GM19463 (cell line): ENCODE results near the gene PSEN2.

Experiments used
- ATAC-seq: cut with Tn5 transposase; IDR thresholded peaks from one replicate; pipeline ENCODE4 v1.9.1; 2021; ENCODE audit warnings: mild to moderate bottlenecking, moderate library complexity; ENCODE audit not compliant: unreplicated experiment

The PSEN2 gene

GRCh38 chr1:226884966-226885820, 14.8 kb downstream of the PSEN2 start:
- no peak for ATAC-seq

DNA sequence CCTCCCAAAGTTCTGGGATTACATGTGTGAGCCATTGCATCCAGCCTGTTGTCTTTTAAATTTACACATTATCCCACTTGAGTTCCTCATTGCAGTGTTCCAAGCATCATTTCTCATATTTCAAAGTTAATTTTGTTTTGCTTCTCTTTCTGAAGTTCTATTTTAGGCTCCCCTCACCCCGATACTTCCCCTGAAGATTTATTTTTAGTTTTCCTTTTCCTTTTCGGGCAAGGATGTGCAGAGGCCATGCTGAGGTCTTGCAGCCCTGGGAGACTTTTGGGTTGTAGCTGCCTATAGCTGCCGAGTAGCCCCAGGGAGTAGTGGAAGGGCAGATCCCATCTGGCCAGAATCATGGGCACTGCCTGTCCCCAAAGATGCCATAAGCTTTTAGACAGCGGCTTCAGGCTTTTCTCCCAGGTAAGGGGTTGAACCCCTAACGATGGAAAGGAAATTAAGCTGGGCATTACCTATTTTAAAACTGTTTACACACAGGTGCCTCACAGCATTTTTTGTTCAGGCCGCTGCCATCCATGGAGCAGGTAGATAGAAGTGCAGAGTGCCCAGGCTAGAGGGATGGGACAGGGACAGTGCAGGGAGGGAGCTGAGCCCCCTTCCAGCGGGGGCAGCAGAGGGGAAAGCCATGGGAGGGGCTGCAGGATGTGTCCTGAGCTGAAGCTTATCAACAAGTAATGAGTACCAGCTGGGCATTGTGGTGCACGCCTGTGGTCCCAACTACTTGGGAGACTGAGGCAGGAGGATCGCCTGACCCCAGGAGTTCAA, 15.9 kb downstream of the PSEN2 start:
- no peak for ATAC-seq

DNA sequence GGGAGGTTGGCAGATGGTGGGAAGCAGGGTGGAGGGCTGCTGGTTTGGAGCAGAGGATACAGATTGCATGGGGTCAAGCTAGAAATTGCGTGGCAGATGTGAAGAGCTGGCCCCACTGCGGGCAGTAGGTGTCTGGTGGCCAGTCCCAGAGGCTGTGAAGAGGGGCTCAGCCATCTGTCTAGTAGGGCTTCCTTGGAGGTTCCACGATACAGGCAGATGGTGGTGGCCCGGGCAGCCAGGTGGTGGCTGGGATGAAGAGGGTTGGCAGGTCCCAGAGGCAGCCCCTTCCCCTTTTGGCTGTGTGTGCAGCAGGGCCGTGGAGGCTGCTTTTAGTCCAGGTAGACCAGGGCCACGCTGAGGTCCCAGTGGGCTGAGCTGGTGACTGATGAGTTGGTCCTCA, 16.6 kb downstream of the PSEN2 start:
- ATAC-seq, result no peak

DNA sequence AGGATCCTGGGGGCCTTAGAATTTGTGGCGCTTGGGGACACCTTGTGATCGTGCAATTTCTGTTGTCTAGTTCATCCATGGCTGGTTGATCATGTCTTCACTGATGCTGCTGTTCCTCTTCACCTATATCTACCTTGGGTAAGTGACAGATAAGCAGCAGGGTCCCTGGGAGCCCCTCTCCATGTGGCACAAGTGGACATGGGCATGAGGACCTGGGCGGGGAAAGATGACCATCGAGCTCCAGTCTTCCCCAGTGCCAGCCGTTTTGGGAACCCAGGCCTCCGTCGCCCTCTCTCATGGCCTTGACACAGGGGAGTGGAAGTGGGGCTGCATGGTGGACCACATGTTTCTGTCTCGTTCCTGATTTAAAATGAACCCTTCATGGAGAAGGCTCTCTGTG, 17.6 kb downstream of the PSEN2 start:
- ATAC-seq, result no peak

DNA sequence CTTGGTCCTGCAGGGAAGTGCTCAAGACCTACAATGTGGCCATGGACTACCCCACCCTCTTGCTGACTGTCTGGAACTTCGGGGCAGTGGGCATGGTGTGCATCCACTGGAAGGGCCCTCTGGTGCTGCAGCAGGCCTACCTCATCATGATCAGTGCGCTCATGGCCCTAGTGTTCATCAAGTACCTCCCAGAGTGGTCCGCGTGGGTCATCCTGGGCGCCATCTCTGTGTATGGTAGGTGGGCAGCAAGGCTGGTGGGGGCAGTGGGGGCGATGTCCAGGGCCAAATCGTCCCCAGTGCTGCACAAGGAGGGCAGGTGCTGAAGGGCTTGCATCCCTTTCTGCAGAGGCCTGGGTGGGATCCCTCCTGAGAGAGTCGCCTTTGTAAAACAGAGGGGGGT, 18.4 kb downstream of the PSEN2 start:
- no peak for ATAC-seq

GRCh38 chr1:226889616-226890330, 19.4 kb downstream of the PSEN2 start:
- no peak for ATAC-seq

DNA sequence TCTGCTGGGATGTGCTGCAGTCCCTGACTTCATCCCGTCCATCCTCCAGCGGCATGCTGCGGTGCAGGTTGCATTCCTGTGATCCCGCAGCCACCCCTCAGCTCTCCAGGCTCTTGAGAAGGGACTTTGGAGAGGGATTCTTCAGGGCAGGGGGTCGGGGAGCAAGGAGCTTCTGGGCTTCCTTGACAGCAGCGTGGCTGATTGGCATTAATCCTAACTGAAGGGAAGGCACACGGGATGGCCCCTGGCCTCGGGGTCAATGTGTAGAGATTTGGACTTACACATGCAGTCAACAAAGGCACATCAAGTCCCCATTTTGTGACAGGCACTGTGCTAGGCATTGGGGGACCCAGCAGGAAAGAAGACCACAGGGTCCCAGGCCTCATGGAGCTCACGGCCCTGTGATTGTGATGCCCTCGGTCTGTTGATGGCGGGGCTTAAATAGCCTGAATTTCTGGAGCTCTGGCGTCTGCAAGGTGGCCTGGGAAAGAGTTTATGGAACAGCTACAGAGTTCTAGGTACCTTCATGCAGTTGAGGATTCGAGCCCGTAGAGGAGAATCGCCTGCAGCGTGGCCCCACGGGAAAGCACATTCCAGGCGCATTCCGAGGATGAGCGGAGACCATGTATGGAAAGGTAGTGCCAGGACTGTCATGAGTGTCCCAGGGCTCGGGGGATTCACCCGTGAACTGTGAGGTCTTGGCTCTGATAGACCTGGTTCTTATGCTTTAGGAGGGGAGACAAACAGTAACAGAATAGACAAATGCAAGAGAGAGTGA, 20.1 kb downstream of the PSEN2 start:
- no peak for ATAC-seq

- no peak for ATAC-seq
Observed at GRCh38 chr1:226891346-226891745, 20.9 kb downstream of the PSEN2 start.

DNA sequence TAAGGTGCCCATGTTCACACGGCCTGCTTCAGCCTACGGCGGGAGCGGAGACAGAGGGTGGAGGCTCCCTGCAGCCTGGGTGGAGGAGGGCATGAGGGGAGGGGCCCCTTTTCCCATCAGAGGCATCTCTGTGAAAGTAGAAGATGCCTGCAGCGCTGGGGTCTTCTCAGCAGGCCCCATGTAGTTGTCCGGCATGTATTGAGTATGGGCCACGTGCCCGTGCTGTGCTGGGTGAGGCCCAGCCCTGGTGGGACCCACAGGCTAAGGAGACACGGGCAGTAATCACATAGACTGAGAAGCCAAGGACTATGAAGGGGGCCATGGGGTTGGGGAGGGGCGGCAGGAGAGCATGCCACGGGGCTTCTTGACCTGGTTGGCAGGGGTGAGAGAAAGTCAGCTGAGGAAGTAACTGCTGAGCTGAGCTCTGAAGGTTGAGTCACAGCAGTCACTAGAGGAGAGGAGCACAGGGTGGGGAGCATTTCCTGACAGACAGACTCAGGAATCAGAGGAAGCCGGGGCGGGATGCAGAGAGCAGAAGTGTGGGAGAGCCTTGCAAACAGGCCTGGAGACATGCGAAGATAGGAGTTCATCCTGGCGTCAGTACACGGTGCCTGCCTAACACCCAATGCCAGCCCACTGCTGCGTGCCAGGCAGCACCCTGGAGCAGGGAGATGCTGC, 21.6 kb downstream of the PSEN2 start:
- no peak for ATAC-seq

- ATAC-seq, result no peak
Observed at GRCh38 chr1:226892524-226892875, 22.1 kb downstream of the PSEN2 start.

GRCh38 chr1:226893936-226894335, 23.5 kb downstream of the PSEN2 start:
- ATAC-seq, result no peak

DNA sequence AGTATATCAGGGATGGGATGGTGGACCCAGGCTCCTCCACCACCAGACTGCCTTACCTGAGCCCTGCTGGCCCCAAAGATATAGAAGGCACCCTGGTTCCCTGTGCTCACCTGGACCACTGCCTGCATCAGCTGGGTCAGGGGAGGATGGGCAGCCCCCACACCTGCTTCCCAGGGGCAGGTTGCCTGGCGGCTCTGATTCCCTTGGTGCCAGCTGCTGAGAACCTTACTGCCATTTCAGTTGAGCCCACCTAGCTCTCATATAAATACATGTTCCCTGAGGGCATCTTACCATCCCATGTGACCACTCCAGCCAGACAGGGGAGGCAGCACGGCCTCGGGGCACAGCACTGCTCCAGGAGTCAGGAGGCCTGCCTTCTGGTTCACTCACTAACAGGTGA, 24.4 kb downstream of the PSEN2 start:
- ATAC-seq, result no peak

DNA sequence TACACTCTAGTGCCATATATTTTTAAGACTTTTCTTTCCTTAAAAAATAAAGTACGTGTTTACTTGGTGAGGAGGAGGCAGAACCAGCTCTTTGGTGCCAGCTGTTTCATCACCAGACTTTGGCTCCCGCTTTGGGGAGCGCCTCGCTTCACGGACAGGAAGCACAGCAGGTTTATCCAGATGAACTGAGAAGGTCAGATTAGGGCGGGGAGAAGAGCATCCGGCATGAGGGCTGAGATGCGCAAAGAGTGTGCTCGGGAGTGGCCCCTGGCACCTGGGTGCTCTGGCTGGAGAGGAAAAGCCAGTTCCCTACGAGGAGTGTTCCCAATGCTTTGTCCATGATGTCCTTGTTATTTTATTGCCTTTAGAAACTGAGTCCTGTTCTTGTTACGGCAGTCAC, 25.2 kb downstream of the PSEN2 start:
- ATAC-seq, result no peak

GRCh38 chr1:226898246-226898645, 27.8 kb downstream of the PSEN2 start:
- no peak for ATAC-seq

- no peak for ATAC-seq
Observed at GRCh38 chr1:226901421-226901820, 31.0 kb downstream of the PSEN2 start.

DNA sequence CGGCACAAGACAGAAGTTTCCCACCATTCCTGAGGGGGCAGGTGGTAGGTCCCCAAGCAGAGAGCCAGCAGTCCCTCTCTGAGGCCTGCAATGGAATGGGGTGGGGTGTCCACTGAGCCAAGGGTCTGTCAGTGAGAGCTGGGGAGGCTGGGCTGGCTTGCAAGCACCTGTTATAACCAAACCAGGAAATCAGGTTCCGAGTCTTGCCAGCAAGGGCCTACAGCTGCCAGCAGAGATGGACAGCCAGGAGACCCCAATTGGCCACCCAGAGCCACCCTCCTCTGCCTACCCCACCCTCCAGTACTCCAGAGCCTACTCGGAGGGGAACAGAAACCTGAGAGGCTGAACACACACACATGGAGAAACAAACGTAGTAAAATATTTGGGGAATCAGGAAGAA, 32.2 kb downstream of the PSEN2 start:
- no peak for ATAC-seq

- no peak for ATAC-seq
Observed at GRCh38 chr1:226903819-226904716, 33.7 kb downstream of the PSEN2 start.

DNA sequence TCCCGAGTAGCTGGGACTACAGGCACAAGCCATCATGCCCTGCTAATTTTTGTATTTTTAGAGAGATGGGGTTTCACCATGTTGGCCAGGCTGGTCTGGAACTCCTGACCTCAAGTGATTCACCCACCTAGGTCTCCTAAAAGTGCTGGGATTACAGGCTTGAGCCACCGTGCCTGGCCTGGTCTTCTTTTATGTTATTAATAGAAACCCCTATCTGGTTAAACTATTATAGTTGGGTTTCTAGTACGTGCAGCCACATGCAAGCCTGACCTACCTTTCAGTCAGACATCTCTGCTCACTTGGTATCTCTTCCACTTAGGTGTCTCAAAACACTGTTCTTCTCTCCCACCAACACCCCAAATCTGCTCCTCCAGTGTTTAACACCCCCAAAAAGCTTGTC, 34.4 kb downstream of the PSEN2 start:
- ATAC-seq, result no peak

GRCh38 chr1:226908419-226908818, 38.0 kb downstream of the PSEN2 start:
- no peak for ATAC-seq
